Tongue (tissue), 2 donors: ENCODE data around the gene CSTB. TPM values are rescaled to one million over a fixed set of nuclear protein-coding genes. Genes with fewer than 3 reads are reported as not detected.
"Not testable (repeated sequence)": the region's sequence is repeated elsewhere in the genome, so short reads cannot be mapped to it uniquely, and the experiment has no call there.

Experiments used
- DNase-seq: peaks from one replicate; pipeline ENCODE4 v3.0.0-alpha.2; 2015
- total RNA-seq: library from RNA; depleted of rRNA; stranded (reverse); fragments of >200 nt; gene quantifications from one replicate; pipeline ENCODE4 v1.2.3, GENCODE V29; 2014

CSTB gene, protein sequence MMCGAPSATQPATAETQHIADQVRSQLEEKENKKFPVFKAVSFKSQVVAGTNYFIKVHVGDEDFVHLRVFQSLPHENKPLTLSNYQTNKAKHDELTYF
- total RNA-seq, result 14.8 TPM

DNA sequence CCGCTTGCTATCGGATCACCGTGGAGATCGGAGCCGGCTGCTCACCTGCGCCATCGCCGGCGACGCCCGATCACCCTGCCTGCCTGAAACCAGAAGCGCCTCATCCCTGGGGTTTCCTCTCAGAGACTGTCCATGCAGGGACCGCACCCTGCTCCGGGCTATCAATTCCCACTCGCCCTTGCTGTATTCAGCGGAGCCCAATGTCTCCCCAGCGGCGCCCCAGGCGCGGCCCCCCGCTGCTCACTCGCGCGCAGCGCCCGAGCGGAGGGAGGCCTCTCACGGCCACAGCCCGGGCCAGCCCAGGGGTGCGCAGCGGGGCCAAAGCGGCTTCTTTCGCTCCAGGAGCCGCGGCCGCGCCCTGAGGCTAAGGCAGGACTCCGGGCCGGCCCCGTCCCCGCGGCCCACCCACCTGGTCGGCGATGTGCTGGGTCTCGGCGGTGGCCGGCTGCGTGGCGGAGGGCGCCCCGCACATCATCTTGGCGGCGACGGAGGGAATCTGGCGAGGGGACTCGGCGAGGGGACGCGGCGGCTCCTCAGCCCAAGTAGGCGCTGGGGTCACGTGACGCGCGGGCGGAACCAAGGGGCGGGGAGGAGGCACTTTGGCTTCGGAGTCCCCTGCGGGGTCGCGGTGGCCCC, at the start of gene CSTB:
Gene CSTB (minus strand): TSS at position 514 of the 636 bp plus-strand sequence. CDS start 39 bp downstream, at position 475.
- DNase-seq, result peak; percentile 84

DNA sequence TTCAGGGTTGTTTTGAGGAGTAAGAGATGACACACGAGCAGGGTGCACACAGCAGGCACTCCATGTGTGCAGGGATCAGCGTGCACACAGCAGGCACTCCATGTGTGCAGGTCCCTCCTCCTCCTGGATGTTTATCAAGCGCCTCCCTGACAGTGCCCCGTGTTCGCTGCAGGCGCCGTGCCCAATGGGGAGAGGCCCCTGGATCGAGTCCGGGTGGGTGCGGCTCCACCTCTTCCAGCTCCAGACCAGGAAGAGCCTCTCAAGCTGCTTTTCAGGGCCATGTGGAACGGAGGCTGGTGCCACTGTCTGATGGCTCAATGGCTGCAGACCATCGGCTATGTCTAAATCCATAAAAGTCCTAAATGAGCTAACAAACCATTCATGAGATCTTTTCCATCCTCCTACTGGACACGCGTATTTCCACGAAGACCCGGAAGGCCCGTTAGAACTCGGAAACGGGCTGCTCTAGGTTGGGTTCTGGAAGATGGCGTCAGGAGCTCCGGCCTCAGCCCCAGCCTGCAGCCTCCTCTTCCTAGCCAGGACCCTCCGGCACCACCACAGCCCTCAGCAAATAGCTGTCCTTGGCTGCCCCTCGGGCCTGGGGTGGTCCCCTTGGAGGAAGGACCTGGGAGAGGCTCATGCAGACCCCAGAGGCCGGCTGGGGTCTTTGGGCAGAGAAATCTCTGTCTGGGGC, 49.3 kb upstream of the CSTB start:
- no peak for DNase-seq

DNA sequence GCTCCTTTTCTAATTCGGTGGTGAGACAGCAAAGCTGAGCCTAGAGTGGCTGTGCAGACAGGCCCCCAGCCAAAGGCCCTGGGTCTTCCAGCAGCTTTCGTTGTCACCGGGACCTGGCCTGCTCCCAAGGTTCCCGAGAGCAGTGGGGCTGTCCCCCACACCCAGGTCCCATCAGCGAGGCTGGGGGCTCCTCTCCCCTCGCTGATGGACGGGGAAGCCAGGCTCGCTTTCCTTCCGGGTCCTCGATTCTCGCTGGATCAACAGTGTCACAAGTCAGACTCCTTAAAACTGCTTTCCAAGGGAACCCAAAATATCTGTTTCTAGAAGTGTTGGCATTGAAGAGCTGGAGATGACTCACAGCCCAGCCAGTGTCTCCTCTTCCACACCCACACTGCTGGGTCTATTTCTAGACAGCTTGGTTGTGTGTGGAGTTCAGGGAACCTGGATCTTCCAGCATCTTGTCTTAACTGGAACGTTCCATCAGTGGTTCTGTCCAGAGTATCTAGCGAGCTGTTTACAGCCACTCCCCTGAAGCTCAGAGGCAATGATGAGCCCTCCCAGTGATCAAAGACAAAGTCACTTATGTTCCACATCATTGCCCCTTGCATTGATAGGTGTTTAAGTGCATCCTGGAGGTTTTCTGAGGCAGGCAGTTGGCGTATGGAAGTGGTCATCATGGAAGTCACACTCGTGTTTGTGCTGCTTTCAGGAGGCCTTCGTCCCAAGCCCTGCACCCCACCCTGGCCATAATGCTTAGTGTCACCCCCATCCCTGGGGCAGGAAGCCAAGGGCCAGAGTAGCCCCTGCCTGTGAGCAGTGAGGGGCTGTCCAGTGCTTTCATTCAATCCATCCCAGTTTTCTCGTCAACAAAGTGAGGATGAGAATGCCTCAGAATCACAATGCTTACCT, 48.5 kb upstream of the CSTB start:
- no peak for DNase-seq

DNA sequence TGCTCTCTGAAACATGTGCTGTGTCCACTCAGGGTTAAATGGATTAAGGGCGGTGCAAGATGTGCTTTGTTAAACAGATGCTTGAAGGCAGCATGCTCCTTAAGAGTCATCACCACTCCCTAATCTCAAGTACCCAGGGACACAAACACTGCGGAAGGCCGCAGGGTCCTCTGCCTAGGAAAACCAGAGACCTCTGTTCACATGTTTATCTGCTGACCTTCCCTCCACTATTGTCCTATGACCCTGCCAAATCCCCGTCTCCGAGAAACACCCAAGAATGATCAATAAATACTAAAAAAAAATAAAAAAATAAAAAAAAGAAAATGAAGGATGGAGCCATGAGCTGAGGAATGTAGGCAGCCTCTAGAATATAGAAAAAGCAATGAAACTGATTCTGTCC, 46.6 kb upstream of the CSTB start:
- DNase-seq, result not testable (repeated sequence)

DNA sequence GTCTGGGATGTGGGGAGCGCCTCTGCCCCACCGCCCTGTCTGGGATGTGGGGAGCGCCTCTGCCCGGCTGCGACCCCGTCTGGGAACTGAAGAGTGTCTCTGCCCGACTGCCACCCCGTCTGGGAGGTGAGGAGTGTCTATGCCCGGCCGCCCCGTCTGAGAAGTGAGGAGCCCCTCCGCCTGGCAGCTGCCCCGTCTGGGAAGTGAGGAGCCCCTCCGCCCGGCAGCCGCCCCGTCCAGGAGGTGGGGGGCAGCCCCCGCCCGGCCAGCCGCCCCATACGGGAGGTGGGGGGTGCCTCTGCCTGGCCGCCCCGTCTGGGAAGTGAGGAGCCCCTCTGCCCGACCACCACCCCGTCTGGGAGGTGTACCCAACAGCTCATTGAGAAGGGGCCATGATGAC, 46.1 kb upstream of the CSTB start:
- not testable (repeated sequence) for DNase-seq

DNA sequence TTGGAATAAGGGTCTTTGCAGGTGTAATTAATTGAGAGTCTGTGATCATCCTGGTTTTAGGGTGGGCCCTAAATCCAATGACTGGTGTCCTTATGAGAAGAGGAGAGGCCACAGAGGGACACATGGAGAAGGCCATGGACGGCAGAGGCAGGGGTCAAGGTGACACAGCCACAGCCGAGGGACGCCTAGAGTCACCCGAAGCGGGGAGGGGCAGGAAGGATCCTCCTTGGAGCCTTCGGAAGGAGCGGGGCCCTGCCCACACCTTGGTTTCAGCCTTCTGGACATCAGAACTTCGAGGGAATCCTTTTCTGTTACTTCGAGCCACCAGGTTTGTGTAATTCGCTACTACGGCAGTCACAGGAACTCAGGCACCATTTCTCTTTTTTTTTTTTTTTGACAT, 44.4 kb upstream of the CSTB start:
- DNase-seq, result no peak

DNA sequence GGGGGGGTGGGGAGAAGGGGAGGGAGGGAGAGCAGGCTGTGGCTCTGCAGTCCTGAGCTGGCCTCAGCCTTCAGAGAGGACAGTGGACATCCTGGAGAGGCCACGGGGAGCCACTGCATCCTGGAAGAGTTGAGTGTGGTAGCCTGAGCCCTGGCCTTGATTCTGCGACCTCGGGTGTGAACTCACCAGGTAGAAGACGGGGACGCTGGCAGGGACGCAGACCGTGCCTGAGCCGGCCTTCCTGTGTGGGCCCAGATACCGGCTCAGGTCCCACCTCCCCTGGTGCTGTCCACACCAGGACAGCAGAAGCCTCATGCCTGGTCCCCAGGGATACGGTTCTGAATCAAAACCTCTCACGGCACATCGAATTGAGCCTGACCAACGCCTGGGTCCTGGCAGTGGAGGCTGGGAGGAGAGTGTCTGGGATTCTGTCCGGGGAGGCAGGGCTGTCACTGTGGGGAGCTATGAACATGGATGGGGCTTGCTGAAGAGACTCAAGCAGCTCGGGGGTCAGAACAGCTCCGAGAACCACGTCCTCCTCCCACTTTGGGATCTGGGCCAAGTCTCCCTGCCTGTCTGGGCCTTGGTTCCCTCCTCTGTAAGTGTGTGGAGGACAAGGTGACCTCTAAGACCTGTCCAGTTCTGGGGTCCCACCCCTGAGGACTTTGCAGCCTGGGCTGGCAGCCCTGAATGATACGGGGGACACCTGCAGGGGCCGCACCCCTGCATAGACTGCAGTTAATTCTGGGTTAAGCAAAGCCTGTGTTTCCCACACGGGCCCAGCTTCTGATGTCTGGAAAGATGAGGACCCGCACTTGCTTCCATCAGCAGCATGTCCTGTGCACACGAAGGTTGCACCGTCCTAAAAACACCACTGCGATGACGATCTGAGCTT, 43.6 kb upstream of the CSTB start:
- DNase-seq, result no peak

DNA sequence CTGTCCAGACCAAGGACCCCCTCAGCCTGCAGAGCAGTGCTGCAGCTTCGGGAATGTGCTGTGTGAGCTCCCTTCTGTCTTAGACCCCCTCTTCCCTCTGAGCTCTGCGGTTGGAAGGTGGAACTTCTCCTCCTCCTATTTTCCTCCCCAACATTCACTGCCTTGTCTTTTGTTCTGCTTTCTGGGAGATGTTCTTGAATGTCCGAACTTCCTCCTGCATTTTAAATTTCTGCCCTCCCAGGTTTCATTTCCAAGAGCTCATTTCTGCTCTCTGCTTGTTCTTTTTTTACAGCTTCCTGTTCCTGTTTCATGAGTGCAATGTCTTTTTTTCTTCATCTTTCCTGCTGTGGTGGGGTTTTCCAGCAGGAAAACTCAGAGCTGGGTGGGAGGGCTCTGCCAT, 42.6 kb upstream of the CSTB start:
- DNase-seq, result no peak

DNA sequence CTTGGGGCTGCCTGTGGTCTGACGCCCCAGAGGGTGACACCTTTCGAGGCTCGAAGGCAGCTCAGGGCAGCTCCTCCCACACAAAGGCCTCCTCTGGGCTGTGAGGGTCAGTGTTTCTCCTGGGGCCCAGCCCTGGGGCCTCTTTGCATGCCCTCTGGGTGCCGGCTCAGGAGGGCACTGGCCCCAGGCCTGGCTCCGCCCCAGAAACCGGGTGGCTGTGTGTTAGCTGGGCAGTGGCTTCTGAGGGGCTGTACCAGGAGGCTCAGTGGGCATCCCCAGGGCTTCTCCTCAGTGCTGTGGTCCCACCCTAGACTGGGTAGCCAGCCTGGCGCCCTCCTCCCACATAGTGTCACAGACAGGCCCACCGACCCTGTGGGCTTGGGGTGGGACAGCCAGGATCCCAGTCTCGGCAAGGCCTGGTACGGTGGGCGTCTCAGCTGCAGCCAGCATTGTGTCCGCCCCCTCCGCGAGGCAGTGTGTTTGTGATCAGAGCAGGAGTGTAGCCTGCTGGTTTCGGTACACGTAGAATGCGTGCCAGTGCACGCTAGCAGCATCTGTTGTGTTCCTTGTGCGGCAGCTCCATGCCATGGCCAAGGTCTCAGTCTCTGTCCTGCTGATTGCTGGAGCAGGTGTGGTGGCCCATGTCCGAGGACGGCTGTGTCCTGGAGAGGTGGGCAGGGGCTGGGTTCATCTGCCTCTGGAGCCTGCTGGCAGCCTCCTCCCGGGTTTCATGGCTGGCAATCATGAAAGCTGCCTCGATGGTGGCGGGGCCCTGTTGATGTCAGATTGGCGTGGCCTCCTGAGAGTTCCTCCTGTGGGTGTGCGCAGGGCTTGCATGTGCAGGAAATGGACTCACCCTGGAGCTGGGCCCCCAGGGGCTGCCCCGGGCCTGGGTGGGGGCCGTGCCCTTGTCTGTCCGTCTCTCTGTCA, 41.3 kb upstream of the CSTB start:
- no peak for DNase-seq

DNA sequence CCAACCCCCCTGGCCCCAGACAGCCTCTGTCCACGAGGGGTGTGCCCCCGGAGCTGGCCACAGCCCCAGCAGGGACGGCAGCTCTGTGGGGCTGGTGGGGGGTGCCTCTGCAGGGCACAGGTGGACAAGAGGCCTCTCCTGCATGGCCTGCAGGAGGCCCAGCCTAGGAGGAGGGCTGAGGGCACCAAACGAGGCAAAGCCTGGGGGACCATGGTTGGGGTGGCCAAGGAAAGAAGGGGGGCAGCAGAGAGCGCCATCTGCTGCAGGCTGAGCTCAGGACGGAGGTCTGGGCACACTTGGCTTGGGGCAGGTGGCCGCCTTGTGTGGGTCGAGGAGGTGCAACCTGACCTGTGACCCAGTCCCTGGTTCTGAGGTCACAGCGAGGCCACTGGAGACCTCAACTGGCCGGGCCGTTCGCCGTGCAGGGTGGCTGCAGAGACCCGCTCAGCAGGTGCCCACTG, 40.5 kb upstream of the CSTB start:
- DNase-seq, result no peak

DNA sequence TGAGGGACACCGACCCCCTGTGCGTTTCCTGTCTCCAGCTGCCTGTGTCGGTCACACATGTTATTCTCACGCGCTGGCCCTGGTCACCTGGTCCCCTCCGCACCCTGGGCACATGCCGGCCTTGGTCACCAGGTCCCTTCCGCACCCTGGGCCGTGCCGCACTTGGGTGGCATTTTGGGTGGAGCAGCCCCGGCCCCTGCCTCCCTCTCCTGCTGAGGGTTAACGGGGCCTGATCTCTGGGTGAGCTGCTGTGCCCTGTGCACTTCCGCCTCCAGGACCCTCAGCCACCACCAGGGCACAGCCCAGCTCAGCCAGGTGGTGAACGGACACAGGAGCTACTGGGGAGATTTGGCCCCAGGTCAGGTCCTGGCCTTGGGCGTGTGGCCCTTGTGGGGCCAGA, 39.9 kb upstream of the CSTB start:
- no peak for DNase-seq

DNA sequence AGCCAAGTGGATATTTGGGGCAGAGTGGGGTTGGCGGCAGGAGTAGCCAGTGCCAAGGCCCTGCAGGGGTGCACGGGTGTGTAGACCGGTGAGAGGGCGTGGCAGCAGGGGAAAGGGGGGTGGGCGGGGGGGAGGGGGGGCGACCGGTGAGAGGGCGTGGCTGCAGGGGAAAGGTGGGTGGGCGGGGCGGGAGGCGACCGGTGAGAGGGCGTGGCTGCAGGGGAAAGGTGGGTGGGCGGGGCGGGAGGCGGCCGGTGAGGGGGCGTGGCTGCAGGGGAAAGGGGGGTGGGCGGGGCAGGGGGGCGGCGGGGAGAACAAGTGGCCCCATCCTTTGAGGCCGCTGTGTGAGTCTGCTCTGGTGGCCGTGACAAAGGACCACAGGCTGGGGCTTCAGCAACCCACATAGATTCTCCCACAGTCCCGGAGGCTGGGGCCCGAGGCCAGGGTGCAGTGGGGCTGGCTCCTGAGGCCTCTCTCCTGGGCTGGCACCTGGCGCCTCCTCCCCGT, 39.1 kb upstream of the CSTB start:
- DNase-seq, result no peak

DNA sequence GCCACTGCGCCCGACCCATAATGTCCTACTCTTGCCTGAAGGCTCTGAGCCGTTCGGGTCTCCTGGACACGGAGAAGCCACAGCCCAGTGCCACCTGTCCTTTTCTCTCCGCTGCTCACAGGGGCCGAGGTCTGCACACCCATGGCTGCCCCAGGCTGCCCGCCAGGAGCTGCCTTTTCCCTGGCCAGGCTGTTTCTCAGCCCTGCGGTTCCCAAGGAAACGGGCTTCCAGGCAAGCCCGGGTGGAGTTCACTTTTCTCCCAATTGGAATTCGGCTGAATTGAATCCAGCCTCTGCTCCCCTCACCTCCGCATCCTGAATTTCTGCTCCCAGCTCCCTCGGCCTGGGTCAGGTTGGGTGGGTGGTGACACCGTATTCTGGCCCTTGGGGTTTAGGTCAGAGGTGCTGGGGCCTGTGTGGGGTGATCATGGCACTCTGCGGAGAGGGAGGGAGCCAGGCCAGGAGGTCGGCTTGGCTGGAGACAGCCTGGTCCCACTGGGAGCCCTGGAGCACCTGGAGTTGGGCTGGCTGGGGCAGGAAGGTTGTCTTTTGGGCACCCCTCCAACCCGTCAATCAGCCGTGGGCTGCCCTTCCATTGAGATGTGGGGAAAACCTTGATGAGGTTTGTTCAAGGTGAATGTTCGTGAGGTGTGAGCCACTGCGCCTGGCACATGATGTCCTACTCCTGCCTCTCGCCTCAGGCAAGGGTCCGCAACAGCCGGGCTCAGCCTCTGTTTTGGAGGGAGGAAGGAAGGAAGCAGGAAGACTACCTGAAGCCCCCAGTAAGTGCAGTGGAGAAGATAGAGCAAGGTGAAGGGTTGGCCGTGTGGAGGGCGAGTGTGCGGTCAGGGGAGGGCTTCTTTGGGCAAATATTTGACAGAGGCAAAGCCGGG, 38.4 kb upstream of the CSTB start:
- peak; percentile 42 for DNase-seq

DNA sequence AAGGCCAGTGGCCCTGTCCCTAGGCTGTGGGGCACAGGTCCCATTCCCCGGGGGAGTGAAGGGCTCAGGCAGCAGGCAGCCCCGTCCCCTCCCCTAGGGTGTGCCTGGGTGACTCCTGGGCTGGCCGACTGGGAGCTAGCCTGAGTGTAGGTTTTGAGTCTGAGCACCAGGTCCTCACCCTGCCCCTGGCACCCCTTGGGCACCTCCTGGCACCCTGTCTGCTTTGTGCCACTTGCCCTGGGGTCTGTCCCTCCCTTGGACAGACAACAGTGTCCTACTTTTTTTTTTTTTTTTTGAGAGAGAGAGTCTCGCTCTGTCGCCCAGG, 37.5 kb upstream of the CSTB start:
- DNase-seq, result no peak

DNA sequence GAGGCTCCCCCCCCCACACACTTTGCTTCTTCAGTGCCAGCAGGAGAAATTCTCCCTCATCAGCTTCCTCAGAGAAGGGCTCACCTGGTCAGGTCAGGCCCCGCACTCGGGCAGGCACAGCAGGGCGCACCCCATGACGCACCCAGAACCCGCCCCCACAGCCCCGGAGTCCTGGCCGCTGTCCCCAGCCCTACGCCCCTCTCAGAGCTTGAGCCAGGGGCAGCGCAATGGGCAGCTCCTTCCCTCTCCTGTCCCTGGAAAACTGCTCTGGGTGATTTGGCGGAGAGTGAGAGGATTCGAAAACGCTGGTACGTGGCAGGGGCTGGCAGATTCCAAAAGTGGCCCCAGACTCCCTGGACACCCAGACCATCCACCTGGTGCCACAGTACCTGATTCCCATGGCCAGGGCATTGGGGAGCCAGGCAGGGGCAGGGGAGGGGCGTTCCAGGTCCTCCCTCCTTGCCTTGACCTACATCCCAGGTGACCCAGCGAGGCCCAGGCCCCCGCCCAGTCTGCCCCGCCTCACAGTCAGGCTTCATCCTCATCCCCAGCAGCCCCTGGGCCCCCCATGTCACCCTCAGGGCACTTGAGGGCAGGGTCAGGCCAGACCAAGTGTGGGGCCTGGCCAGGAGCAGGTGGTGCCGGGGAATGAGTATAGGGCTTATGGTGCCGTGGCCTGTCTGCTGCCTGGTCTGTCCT, 37.0 kb upstream of the CSTB start:
- DNase-seq, result no peak

DNA sequence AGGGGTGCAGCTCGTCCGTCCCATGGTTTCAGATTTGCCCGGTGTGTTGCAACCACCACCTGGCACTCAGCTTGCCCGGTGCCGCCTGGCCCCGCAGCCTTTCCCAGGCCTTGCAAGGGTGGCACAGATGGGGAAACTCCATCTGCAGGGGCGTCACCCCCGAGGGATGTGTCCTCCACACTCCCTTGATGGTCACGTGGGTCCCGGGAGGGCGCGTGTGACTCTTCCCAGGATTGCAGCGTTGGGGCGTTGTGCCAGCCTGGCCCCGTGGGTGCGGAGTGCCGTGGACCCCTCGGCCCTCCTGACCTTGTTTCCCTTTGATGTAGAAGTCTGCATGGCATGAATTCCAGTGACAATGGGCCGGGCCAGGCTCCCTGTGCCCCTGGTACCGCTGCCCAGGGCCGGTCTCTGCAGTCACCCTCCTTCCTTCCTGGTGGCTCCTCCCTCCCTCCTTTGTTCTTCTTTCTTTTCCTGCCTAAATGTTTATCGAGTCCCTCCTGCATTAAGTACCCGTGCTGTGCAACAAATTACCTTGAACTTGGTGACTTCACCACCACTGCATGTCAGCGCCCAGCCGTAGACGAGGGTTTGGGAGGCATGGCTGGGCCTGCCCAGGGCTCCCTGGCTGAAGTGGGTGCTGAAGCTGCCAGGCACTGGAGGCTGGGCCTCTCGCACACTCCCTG, 36.2 kb upstream of the CSTB start:
- DNase-seq, result peak; percentile 45

DNA sequence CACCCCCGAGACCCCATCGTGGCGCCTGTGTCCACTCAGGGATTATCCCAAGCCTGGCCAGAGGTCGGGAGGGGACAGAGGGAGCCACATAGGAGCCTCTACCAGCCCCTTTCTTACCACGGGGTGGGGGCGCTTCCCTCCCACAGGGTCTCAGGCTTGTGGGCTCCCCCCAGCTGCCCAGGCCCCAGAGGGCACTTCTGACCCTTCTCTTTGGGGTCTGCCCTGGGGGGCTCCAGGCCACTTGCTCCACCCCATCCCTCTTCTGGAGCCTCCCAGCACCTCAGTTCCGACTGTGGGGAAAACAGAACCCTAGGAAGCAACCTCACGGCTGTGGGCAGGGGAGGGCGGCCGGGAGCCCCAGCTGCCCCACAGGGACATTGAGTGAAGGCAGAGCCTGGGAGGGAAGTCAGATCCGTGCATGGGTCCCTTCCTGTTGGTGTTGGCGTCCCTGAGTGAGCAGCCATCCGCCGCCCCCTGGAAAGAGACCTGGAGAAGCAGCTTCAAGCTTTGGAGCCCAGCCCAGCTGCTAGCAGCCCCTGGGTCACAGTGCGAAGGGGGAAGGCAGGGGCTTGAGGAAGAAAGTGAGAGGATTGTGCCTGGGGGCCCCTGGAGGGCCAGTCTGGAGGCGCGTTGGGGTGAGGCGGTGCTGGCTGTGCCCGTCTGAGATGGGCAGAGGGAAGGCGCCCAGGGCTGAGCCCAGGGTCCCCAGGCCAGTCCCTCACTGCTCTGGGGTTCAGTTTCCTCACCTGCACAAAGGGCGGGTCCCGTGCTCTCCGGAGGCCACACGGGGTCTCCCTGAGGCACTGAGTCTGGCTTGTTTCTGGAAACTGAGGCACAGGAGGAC, 35.4 kb upstream of the CSTB start:
- DNase-seq, result no peak
